SK-N-SH (cell line): ENCODE measurements around the gene GABRR1. TPM values are rescaled to one million over a fixed set of nuclear protein-coding genes. Genes with fewer than 3 reads are reported as not detected.

ENCODE experiments used
- CTCF ChIA-PET: fragments of 300-600, 350-600 bp; formaldehyde crosslinking; extraction: SDS; loops from one replicate; lab custom pipeline; 2021; lab: Yijun Ruan, JAX
- POLR2A ChIA-PET: fragments of 350-600 bp; sonication (Branson Sonifier 250); formaldehyde crosslinking; extraction: SDS; loops from one replicate; lab custom pipeline; 2020; ENCODE audit warnings: antibody characterized with exemption, inconsistent platforms; lab: Yijun Ruan, JAX
- DNase-seq: peaks from one replicate; pipeline ENCODE4 v3.0.0; 2012
- H2AFZ ChIP-seq: fragments of 200-600 bp; sonication (generic); 2 replicates; pipeline ENCODE4 v1.8.1; 2016; ENCODE audit warnings: antibody characterized with exemption, mild to moderate bottlenecking, low read depth
- H3F3A ChIP-seq: fragments of 200-600 bp; sonication (generic); replicated peaks from 2 replicates; pipeline ENCODE3; 2016; ENCODE audit warnings: antibody characterized with exemption, mild to moderate bottlenecking; ENCODE audit not compliant: insufficient read depth
- H3K27ac ChIP-seq, 2 experiments: fragments of 200-500 bp in 1 of 2; fragments of 200-600 bp in 1 of 2; sonication (Bioruptor generic) in 1 of 2; sonication (generic), shearing (Covaris generic) in 1 of 2; 2 replicates each; pipeline versions ENCODE4 v1.5.1 to v1.6.1; 2014 to 2016; ENCODE audit warnings: low read depth in 2 of 2, inconsistent platforms in 1 of 2, low read length in 1 of 2, mild to moderate bottlenecking in 1 of 2, mixed read lengths in 1 of 2
- H3K27me3 ChIP-seq: fragments of 200-600 bp; sonication (generic), shearing (Covaris generic); 2 replicates; pipeline ENCODE4 v1.6.1; 2016; ENCODE audit warnings: mixed run types; ENCODE audit not compliant: insufficient read depth
- H3K36me3 ChIP-seq, 2 experiments: fragments of 200-500 bp in 1 of 2; fragments of 200-600 bp in 1 of 2; sonication (Bioruptor generic) in 1 of 2; sonication (generic) in 1 of 2; replicated peaks in 1 of 2; 2 replicates each; pipeline versions ENCODE3 to v1.5.1; 2014 to 2016; ENCODE audit warnings: low read length in 1 of 2, mild to moderate bottlenecking in 1 of 2; ENCODE audit not compliant: insufficient read depth in 2 of 2, control insufficient read depth in 1 of 2
- H3K4me1 ChIP-seq, 2 experiments: fragments of 200-500 bp in 1 of 2; fragments of 200-600 bp in 1 of 2; sonication (Bioruptor generic) in 1 of 2; sonication (generic), shearing (Covaris generic) in 1 of 2; 2 replicates each; pipeline versions ENCODE4 v1.5.1 to v1.6.1; 2014 to 2016; ENCODE audit warnings: low read depth in 1 of 2, low read length in 1 of 2, mixed run types in 1 of 2; ENCODE audit not compliant: insufficient read depth in 2 of 2, control insufficient read depth in 1 of 2
- H3K4me2 ChIP-seq: fragments of 200-600 bp; sonication (generic), shearing (Covaris generic); 2 replicates; pipeline ENCODE4 v1.6.1; 2017; ENCODE audit warnings: mixed run types
- H3K4me3 ChIP-seq, 2 experiments: fragments of 200-500 bp in 1 of 2; fragments of 200-600 bp in 1 of 2; sonication (Bioruptor generic) in 1 of 2; sonication (generic), shearing (Covaris generic) in 1 of 2; 2 replicates each; pipeline versions ENCODE4 v1.5.1 to v1.8.1; 2014 to 2016; ENCODE audit warnings: low read depth in 2 of 2, inconsistent platforms in 1 of 2, low read length in 1 of 2, mild to moderate bottlenecking in 1 of 2, mixed read lengths in 1 of 2, moderate library complexity in 1 of 2
- H3K79me2 ChIP-seq: fragments of 200-600 bp; sonication (generic); 2 replicates; pipeline ENCODE4 v1.8.1; 2017; ENCODE audit warnings: mild to moderate bottlenecking; ENCODE audit not compliant: insufficient read depth
- H3K9ac ChIP-seq: fragments of 200-600 bp; sonication (generic); 2 replicates; pipeline ENCODE4 v1.6.1; 2017; ENCODE audit warnings: mixed run types
- H3K9me2 ChIP-seq: fragments of 200-600 bp; sonication (generic); 2 replicates; pipeline ENCODE4 v1.6.1; 2017; ENCODE audit warnings: mixed run types
- H3K9me3 ChIP-seq: fragments of 200-600 bp; sonication (generic); 2 replicates; pipeline ENCODE4 v1.6.1; 2017; ENCODE audit warnings: mixed run types, mild to moderate bottlenecking, moderate library complexity
- H4K20me1 ChIP-seq: fragments of 200-600 bp; sonication (generic); 2 replicates; pipeline ENCODE4 v1.6.1; 2017; ENCODE audit warnings: mild to moderate bottlenecking, mixed run types; ENCODE audit not compliant: insufficient read depth
- ELF1 ChIP-seq: IDR thresholded peaks from 2 replicates; pipeline ENCODE4 v1.4.0; 2012
- EP300 ChIP-seq, 2 experiments: IDR thresholded peaks; 2 replicates each; pipeline versions ENCODE4 v1.4.0 to v1.6.1; 2012; ENCODE audit warnings: borderline replicate concordance in 1 of 2, low read depth in 1 of 2, low read length in 1 of 2
- FOSL2 ChIP-seq: IDR thresholded peaks from 2 replicates; pipeline ENCODE4 v1.4.0; 2012; ENCODE audit warnings: low read depth, mild to moderate bottlenecking, moderate library complexity, borderline replicate concordance
- FOXJ3 ChIP-seq: sonication (generic); formaldehyde crosslinking; IDR thresholded peaks from 2 replicates; pipeline ENCODE4 v1.5.1; 2020; ENCODE audit warnings: mild to moderate bottlenecking, missing genetic modification reagents
- GABPA ChIP-seq: IDR thresholded peaks from 2 replicates; pipeline ENCODE4 v1.4.0; 2012; ENCODE audit warnings: low read depth, mild to moderate bottlenecking
- GATA2 ChIP-seq: sonication (generic); formaldehyde crosslinking; IDR thresholded peaks from 2 replicates; pipeline ENCODE4 v1.5.0; 2020; ENCODE audit warnings: mild to moderate bottlenecking, missing genetic modification reagents
- IRF3 ChIP-seq: fragments of 150-350 bp; IDR thresholded peaks from 2 replicates; pipeline ENCODE4 v1.6.1; 2016; ENCODE audit warnings: mild to moderate bottlenecking, low read depth, low read length
- JUND ChIP-seq: IDR thresholded peaks from 2 replicates; pipeline ENCODE4 v1.4.0; 2012
- NFIC ChIP-seq: IDR thresholded peaks from 2 replicates; pipeline ENCODE4 v1.4.0; 2012; ENCODE audit warnings: borderline replicate concordance
- RAD21 ChIP-seq: IDR thresholded peaks from 2 replicates; pipeline ENCODE4 v1.6.1; 2012; ENCODE audit warnings: mild to moderate bottlenecking, low read length
- RCOR1 ChIP-seq: fragments of 150-350 bp; IDR thresholded peaks from 2 replicates; pipeline ENCODE4 v1.6.1; 2017; ENCODE audit warnings: antibody characterized with exemption, low read length
- REST ChIP-seq: IDR thresholded peaks from 2 replicates; pipeline ENCODE4 v1.6.1; 2012; ENCODE audit warnings: mild to moderate bottlenecking, low read depth, low read length, moderate library complexity
- SIN3A ChIP-seq: IDR thresholded peaks from 2 replicates; pipeline ENCODE4 v1.6.1; 2012; ENCODE audit warnings: low read depth, mild to moderate bottlenecking, low read length, moderate library complexity, borderline replicate concordance
- SMC3 ChIP-seq: IDR thresholded peaks from 2 replicates; pipeline ENCODE4 v1.6.1; 2012; ENCODE audit warnings: low read depth, low read length, improper control_type of control experiment
- USF2 ChIP-seq: fragments of 150-350 bp; IDR thresholded peaks from 2 replicates; pipeline ENCODE4 v1.6.1; 2017; ENCODE audit warnings: antibody characterized with exemption, low read length, low read depth, borderline replicate concordance
- YY1 ChIP-seq: IDR thresholded peaks from 2 replicates; pipeline ENCODE4 v1.4.0; 2012; ENCODE audit warnings: low read depth, mild to moderate bottlenecking
- WGBS: methylation state at CpG from one replicate; pipeline ENCODE4 v1.1.6; 2017; ENCODE audit warnings: low lambda C conversion rate; 5-methylcytosine and 5-hydroxymethylcytosine counted together
- polyA plus RNA-seq, 3 experiments: library from polyadenylated mRNA; depleted of rRNA; stranded (reverse); fragments of >200 nt; gene quantifications; 2 replicates each; pipeline ENCODE4 v1.2.3, GENCODE V29; 2012
- TF ChIP-seq, protein P1 (sequence below): IDR thresholded peaks from 2 replicates; pipeline ENCODE4 v1.4.0; 2012; ENCODE audit warnings: low read depth, borderline replicate concordance

Gene GABRR1
- polyA plus RNA-seq, 1 of the 3 experiments (the other 2 are of a cell fraction): not detected

GRCh38 chr6:89222712-89223039 lies 5.5 kb upstream of the GABRR1 start:
- no peaks in the 10 kb centered on the region for H3K9me2 ChIP-seq
- H3K36me3 ChIP-seq: no peaks in the 10 kb centered on the region
- WGBS: 26% methylated on average over 4 of the region's 4 CpGs
- no peak overlapping the region for H3K9ac ChIP-seq
- no peaks in the 10 kb centered on the region for H3K79me2 ChIP-seq
- no peak overlapping the region for H3K4me3 ChIP-seq
- H3K27ac ChIP-seq: no peak overlapping the region
- DNase-seq: no peak
- H3K9me3 ChIP-seq: no peaks in the 10 kb centered on the region
- no peaks in the 10 kb centered on the region for H3F3A ChIP-seq
- 0 out of 2 replicates have a peak overlapping the region, but pooled peaks have one; percentile 14 for H3K4me2 ChIP-seq
- TF ChIP-seq YY1: no peak
- no peak for TF ChIP-seq SIN3A
- TF ChIP-seq EP300 (IDR thresholded peaks at IDR 0.05; ENCODE audit: borderline replicate concordance in 1 of 2, low read depth in 1 of 2, low read length in 1 of 2): no peak; a peak in 1 of 4 replicates
- TF ChIP-seq GATA2 (CRISPR knock-in tag): no peak
- TF ChIP-seq IRF3: no peak
- no peak for TF ChIP-seq RCOR1
- TF ChIP-seq SMC3: no peak
- TF ChIP-seq REST: no peak
- no peak for TF ChIP-seq FOSL2
- no peak for TF ChIP-seq GABPA
- TF ChIP-seq NFIC: no peak
- TF ChIP-seq RAD21: no peak
- TF ChIP-seq JUND: no peak
- no peak for TF ChIP-seq ELF1
- TF ChIP-seq USF2: no peak
- TF ChIP-seq, protein P1, sequence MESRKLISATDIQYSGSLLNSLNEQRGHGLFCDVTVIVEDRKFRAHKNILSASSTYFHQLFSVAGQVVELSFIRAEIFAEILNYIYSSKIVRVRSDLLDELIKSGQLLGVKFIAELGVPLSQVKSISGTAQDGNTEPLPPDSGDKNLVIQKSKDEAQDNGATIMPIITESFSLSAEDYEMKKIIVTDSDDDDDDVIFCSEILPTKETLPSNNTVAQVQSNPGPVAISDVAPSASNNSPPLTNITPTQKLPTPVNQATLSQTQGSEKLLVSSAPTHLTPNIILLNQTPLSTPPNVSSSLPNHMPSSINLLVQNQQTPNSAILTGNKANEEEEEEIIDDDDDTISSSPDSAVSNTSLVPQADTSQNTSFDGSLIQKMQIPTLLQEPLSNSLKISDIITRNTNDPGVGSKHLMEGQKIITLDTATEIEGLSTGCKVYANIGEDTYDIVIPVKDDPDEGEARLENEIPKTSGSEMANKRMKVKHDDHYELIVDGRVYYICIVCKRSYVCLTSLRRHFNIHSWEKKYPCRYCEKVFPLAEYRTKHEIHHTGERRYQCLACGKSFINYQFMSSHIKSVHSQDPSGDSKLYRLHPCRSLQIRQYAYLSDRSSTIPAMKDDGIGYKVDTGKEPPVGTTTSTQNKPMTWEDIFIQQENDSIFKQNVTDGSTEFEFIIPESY: no peak
- no peak for TF ChIP-seq FOXJ3 (CRISPR knock-in tag)
- TF ChIP-seq, all 33 proteins: peak for 0
- POLR2A ChIA-PET: no interaction called here
- CTCF ChIA-PET: interaction anchor here (1.4 kb wide), 1 partner anchor 19 kb away, joined by 5 read pairs; no protein-coding TSS in a partner anchor
- no peaks in the 10 kb centered on the region; a peak in 3 of 4 replicates for H3K4me1 ChIP-seq
- no peaks in the 10 kb centered on the region; the same call in 1 of the 2 replicates for H3K27me3 ChIP-seq
- H4K20me1 ChIP-seq: no peaks in the 10 kb centered on the region
- H2AFZ ChIP-seq: no peak overlapping the region
